Vagina (tissue), 2 donors: Measurements from ENCODE around the gene TMTC1.

Source experiments
- POLR2A ChIP-seq, 2 donors: fragments of 450-650 bp; IDR thresholded peaks; one replicate each; pipeline ENCODE4 v1.6.1; 2017; ENCODE audit warnings: antibody characterized with exemption in 2 of 2, mild to moderate bottlenecking in 2 of 2, moderate library complexity in 2 of 2
- TF ChIP-seq, protein P1 (sequence below), 3 experiments: fragments of 450-650 bp in 2 of 3; fragments of 200-600 bp in 1 of 3; sonication (generic) in 1 of 3; IDR thresholded peaks; one replicate each; pipeline ENCODE4 v1.5.1; 2017 to 2019; ENCODE audit warnings: antibody characterized with exemption in 3 of 3, mild to moderate bottlenecking in 2 of 3, moderate library complexity in 2 of 3

GRCh38 chr12:29569132-29569757 lies 214.5 kb downstream of the TMTC1 start:
- TF ChIP-seq, protein P1, sequence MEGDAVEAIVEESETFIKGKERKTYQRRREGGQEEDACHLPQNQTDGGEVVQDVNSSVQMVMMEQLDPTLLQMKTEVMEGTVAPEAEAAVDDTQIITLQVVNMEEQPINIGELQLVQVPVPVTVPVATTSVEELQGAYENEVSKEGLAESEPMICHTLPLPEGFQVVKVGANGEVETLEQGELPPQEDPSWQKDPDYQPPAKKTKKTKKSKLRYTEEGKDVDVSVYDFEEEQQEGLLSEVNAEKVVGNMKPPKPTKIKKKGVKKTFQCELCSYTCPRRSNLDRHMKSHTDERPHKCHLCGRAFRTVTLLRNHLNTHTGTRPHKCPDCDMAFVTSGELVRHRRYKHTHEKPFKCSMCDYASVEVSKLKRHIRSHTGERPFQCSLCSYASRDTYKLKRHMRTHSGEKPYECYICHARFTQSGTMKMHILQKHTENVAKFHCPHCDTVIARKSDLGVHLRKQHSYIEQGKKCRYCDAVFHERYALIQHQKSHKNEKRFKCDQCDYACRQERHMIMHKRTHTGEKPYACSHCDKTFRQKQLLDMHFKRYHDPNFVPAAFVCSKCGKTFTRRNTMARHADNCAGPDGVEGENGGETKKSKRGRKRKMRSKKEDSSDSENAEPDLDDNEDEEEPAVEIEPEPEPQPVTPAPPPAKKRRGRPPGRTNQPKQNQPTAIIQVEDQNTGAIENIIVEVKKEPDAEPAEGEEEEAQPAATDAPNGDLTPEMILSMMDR (IDR thresholded peaks at IDR 0.05): no peak
- no peak for TF ChIP-seq POLR2A (IDR thresholded peaks at IDR 0.05)
